Thymus (tissue), 11 donors: ENCODE measurements around the gene ANTKMT. TPM values are rescaled to one million over a fixed set of nuclear protein-coding genes. Genes with fewer than 3 reads are reported as not detected.

Experiments used
- DNase-seq, 9 donors: peaks; one replicate each; pipeline ENCODE4 v3.0.0-alpha.2; 2013; ENCODE audit warnings: low spot score in 9 of 9, low read depth in 6 of 9, missing footprints in 1 of 9
- H3K27ac ChIP-seq, 2 donors: one replicate each; pipeline ENCODE4 v1.5.1; 2013; ENCODE audit warnings: control low read depth in 1 of 2, low read depth in 1 of 2, low read length in 1 of 2, mild to moderate bottlenecking in 1 of 2, moderate library complexity in 1 of 2
- H3K27me3 ChIP-seq, 2 donors: one replicate each; pipeline ENCODE4 v1.5.1; 2013; ENCODE audit warnings: low read length in 1 of 2; ENCODE audit not compliant: control insufficient read depth in 2 of 2, insufficient read depth in 1 of 2
- H3K36me3 ChIP-seq, 2 donors: one replicate each; pipeline ENCODE4 v1.5.1; 2013; ENCODE audit warnings: low read length in 1 of 2, mild to moderate bottlenecking in 1 of 2, moderate library complexity in 1 of 2; ENCODE audit not compliant: control insufficient read depth in 2 of 2, insufficient read depth in 2 of 2
- H3K4me1 ChIP-seq, 2 donors: one replicate each; pipeline ENCODE4 v1.5.1; 2013; ENCODE audit warnings: low read length in 2 of 2; ENCODE audit not compliant: control insufficient read depth in 2 of 2, insufficient read depth in 2 of 2
- H3K4me3 ChIP-seq, 2 donors: one replicate each; pipeline ENCODE4 v1.5.1; 2013; ENCODE audit warnings: low read length in 2 of 2, control low read depth in 1 of 2, mild to moderate bottlenecking in 1 of 2
- H3K9me3 ChIP-seq, 2 donors: one replicate each; pipeline ENCODE4 v1.5.1; 2013; ENCODE audit warnings: low read length in 1 of 2, mild to moderate bottlenecking in 1 of 2; ENCODE audit not compliant: control insufficient read depth in 2 of 2, insufficient read depth in 1 of 2
- WGBS: extraction: QIAGEN DNeasy Blood & Tissue Kit; methylation state at CpG from one replicate; pipeline ENCODE4 v1.1.7; 2013; 5-methylcytosine and 5-hydroxymethylcytosine counted together
- polyA plus RNA-seq: library from polyadenylated mRNA; stranded (reverse); fragments of 200-250 nt; gene quantifications from one replicate; pipeline ENCODE4 v1.2.3, GENCODE V29; 2013
- total RNA-seq: library from RNA; stranded (reverse); fragments of 120-200 nt; gene quantifications from one replicate; pipeline ENCODE4 v1.2.4, GENCODE V29; 2013
- donor health status: healthy.

The ANTKMT gene
- total and polyA plus RNA-seq, 2 donors = 53.9 to 56.2 TPM

DNA sequence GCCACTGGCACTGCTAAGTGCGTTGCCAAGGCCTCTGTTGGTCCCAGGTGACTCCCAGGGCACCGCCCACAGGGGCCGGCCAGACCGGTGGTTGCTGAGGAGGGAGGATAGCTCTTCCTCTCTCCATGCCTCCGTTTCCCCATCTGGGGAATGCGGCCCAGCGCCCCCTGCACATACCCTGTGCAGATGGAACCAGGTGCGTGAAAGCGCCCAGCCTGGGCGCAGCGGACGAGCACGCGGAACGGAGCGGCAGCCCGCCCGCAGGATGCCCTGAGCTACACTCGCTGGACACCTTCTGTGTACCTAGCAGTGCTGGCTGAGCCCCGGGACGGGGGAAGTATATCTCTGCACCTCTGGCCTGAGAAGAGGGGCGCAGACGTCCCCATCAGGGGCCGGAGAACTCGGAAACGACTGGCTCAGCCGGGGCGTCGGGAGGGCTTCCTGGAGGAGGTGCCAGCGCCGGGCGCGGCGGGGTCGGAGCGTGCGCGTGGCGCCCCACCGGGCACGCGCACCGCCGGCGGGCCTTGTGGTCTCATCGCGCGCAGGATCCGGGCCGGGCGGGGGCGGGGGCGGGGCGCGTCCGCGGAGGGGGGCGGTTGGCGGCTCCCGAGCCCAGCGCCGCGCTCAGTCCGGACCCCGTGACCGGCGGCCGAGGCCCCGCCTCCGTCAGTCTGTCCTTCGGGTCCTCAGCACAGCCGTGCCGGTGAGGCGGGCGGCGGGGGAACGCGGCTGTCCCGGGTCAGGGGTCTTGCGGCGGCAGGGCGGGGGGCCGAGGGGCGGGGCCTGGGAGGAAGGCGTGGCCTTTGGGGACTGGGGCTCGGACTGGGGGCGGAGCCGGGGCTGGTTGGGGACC is 5.7 kb downstream of the ANTKMT start, which contains the start of the genes CCDC78 and HAGHL:
CCDC78 (minus strand) TSS at position 6 of the 853 bp plus-strand sequence. CDS start 76 bp downstream, outside the sequence.
HAGHL (plus strand) TSS at position 669 of the 853 bp plus-strand sequence. CDS start 404 bp downstream, outside the sequence.
- Histone ChIP-seq H3K27ac (peak within 1 kb of the TSS; percentile 14 to 36), H3K36me3 (peaks cover 5 to 31% of the 10 kb centered on the region in 2 donors), H3K9me3 (peaks cover 0 to 25% of the 10 kb centered on the region in 2 donors), H3K4me1 (peaks cover 48 to 70% of the 10 kb centered on the region in 2 donors), H3K4me3 (peak within 1 kb of the TSS; percentile 49 to 67), H3K27me3 (peaks cover 4 to 47% of the 10 kb centered on the region in 2 donors)
- WGBS = 6% methylated on average over 85 of the region's 88 CpGs
- DNase-seq = peak in 4 of 9 donors; percentile 53 to 77 (median 60)

DNA sequence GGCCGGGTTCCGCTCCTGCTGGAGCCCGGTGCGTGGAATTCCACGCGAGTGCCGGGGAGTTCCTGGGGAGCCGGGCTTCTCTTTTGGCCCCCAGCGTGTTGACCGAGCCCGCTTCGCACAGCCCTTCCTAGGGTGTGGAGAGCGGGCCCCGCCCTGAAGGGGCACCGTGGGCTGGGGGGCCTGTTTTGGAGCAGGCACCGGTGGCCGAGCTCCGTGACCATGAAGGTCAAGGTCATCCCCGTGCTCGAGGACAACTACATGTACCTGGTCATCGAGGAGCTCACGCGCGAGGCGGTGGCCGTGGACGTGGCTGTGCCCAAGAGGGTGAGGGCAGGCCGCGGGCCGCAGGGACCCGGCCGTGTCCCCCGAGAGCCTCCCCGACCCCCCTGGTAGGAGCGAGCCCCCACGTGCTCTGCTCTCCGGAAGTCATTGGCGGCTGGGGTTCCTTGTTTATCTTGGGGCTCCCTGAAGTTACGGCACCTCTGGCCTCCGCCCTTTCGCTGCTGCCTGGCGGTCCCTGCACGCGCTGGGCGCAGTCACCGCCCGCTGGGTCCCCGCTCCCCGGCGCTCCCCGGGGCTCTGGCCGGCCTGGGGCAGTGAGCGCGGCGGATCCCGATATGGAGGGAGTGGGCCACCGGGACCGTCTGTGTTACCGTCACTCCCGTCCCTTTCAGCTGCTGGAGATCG is 6.5 kb downstream of the ANTKMT start:
- under 1% methylated on average over 61 of the region's 61 CpGs for WGBS
- Histone ChIP-seq H3K27ac (peak overlapping the region in 1 of 2 donors; percentile 36), H3K27me3 (peaks cover 4 to 44% of the 10 kb centered on the region in 2 donors), H3K9me3 (peaks cover 0 to 19% of the 10 kb centered on the region in 2 donors), H3K36me3 (peaks cover 10 to 38% of the 10 kb centered on the region in 2 donors), H3K4me3 (peak overlapping the region; percentile 49 to 67), H3K4me1 (peaks cover 40 to 70% of the 10 kb centered on the region in 2 donors)
- peak in 1 of 9 donors; percentile 46 for DNase-seq

- peaks cover 19 to 47% of the 10 kb centered on the region in 2 donors for H3K36me3 ChIP-seq
- peaks cover 0 to 19% of the 10 kb centered on the region in 2 donors for H3K9me3 ChIP-seq
- DNase-seq = peak in 1 of 9 donors; percentile 60
- H3K4me3 ChIP-seq = peak overlapping the region in 1 of 2 donors; percentile 67
- WGBS = 2% methylated on average over 80 of the region's 80 CpGs
- no peak overlapping the region for H3K27ac ChIP-seq
- H3K27me3 ChIP-seq = peaks cover 4 to 44% of the 10 kb centered on the region in 2 donors
- H3K4me1 ChIP-seq = peaks cover 32 to 64% of the 10 kb centered on the region in 2 donors
Measured at GRCh38 chr16:728131-728889, 7.4 kb downstream of the ANTKMT start.

- H3K4me1 ChIP-seq = peaks cover 26 to 56% of the 10 kb centered on the region in 2 donors
- peak overlapping the region in 1 of 2 donors; percentile 31 for H3K27ac ChIP-seq
- H3K27me3 ChIP-seq = peaks cover 4 to 44% of the 10 kb centered on the region in 2 donors
- peaks cover 27 to 55% of the 10 kb centered on the region in 2 donors for H3K36me3 ChIP-seq
- WGBS = 84% methylated on average over 55 of the region's 55 CpGs
- H3K9me3 ChIP-seq = peaks cover 0 to 17% of the 10 kb centered on the region in 2 donors
- DNase-seq = no peak
- H3K4me3 ChIP-seq = peak overlapping the region in 1 of 2 donors; percentile 67
Measured at GRCh38 chr16:728890-729744, 8.2 kb downstream of the ANTKMT start.

DNA sequence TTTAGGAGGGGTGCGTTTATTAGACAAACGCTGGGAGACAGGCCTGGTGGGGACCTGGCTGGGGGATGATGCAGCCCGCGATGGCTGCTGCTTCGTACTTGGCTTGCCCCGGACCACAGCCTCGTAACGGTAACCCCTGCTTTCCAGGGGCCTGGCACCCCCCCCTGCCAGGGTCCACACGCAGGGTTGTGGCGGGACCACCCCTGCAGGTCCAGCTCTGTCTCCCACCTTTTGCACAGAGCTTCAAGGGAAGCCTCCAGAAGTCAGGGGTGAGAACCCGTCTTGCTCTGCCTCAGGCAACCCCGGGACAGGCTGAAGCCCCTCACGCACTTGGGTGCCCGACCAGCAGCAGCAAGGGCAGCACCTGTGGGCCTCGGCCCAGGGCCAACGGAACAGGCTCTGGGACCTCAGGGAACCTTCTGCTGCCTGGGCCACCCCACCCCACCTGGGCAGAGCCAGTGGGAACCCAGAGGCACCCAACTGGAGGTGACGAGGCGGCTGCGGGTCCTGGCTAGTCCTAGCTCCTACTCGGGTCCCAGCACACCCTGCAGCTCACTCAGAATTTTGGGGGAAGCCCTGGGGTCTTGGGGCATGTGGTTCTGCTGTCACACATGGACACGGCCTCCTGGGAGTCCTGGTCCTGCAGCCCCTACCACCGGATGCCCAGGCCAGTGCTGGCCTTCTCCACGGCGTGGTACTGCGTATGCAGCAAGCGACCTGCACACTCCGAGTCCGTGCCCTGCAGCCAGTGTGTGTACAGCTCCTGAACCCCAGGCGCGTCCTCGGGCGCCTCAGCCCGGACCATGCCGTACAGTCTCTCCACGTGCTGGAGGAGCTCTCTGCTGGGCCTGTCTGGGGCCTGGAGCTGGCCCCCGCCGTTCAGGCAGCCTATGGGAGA is 9.1 kb downstream of the ANTKMT start:
- Histone ChIP-seq H3K4me3 (no peak overlapping the region), H3K27me3 (peaks cover 4 to 41% of the 10 kb centered on the region in 2 donors), H3K36me3 (peaks cover 35 to 61% of the 10 kb centered on the region in 2 donors), H3K4me1 (peaks cover 20 to 47% of the 10 kb centered on the region in 2 donors), H3K9me3 (peaks cover 0 to 8% of the 10 kb centered on the region in 2 donors), H3K27ac (no peak overlapping the region)
- DNase-seq = no peak
- 97% methylated on average over 37 of the region's 37 CpGs for WGBS

GRCh38 chr16:730666-731509 is 9.9 kb downstream of the ANTKMT start:
- peaks cover 14 to 38% of the 10 kb centered on the region in 2 donors for H3K4me1 ChIP-seq
- H3K36me3 ChIP-seq = peaks cover 44 to 70% of the 10 kb centered on the region in 2 donors
- DNase-seq = no peak
- WGBS = 98% methylated on average over 22 of the region's 22 CpGs
- H3K27me3 ChIP-seq = peaks cover 4 to 35% of the 10 kb centered on the region in 2 donors
- H3K4me3 ChIP-seq = no peak overlapping the region
- H3K9me3 ChIP-seq = peaks cover 0 to 7% of the 10 kb centered on the region in 2 donors
- H3K27ac ChIP-seq = no peak overlapping the region

DNA sequence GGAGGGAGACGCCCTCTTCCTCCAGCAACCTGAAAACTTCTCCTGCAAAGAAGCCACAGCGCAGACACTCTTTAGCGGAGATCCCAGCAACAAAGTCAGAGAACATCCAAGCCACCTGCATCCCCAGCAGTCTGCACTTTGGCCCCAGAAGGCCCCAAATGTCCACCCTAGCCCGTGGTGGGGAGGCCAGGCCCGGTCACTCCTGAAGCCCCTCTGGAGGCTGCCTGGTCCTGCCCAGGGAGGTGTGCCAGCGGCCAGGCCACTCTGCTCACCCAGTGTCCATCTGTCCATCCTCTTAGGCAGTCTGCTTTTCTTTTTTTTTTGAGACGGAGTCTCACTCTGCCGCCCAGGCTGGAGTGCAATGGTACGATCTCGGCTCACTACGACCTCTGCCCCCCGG is 11.4 kb downstream of the ANTKMT start:
- no peak for DNase-seq
- Histone ChIP-seq H3K9me3 (peaks cover 0 to 7% of the 10 kb centered on the region in 2 donors), H3K4me3 (no peak overlapping the region), H3K4me1 (peaks cover 5 to 27% of the 10 kb centered on the region in 2 donors), H3K27ac (no peak overlapping the region), H3K36me3 (peaks cover 53 to 84% of the 10 kb centered on the region in 2 donors), H3K27me3 (peaks cover 4 to 24% of the 10 kb centered on the region in 2 donors)
- 96% methylated on average over 12 of the region's 12 CpGs for WGBS
